ENCODE results near the gene LUZP2. TPM values are rescaled to one million over a fixed set of nuclear protein-coding genes. Genes with fewer than 3 reads are reported as not detected.

LUZP2 gene
- total and polyA plus RNA-seq, 2 of the 8 experiments (the other 6 are each of a cell fraction or from before 2014, with no cell fraction given), result 0.79 to 1.5 TPM

DNA sequence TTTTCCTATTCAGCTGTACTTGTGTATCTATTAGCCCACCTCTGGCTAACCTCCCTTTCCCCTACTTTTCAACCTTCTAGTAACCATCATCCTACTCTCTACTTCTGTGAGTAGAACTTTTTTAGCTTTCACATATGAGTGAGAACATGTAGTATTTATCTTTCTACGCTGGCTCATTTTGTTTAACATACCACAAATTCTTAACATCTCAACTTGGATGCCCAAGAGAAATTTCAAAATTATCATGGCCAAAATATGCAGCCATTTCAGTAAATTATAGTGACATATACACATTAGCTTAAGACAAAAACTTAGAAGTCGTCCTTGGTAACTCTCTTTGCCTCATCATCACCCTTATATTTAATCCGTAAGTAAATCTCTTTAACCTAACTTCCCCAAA is 34.7 kb downstream of the LUZP2 start (continued):
- TF ChIP-seq, protein P1, sequence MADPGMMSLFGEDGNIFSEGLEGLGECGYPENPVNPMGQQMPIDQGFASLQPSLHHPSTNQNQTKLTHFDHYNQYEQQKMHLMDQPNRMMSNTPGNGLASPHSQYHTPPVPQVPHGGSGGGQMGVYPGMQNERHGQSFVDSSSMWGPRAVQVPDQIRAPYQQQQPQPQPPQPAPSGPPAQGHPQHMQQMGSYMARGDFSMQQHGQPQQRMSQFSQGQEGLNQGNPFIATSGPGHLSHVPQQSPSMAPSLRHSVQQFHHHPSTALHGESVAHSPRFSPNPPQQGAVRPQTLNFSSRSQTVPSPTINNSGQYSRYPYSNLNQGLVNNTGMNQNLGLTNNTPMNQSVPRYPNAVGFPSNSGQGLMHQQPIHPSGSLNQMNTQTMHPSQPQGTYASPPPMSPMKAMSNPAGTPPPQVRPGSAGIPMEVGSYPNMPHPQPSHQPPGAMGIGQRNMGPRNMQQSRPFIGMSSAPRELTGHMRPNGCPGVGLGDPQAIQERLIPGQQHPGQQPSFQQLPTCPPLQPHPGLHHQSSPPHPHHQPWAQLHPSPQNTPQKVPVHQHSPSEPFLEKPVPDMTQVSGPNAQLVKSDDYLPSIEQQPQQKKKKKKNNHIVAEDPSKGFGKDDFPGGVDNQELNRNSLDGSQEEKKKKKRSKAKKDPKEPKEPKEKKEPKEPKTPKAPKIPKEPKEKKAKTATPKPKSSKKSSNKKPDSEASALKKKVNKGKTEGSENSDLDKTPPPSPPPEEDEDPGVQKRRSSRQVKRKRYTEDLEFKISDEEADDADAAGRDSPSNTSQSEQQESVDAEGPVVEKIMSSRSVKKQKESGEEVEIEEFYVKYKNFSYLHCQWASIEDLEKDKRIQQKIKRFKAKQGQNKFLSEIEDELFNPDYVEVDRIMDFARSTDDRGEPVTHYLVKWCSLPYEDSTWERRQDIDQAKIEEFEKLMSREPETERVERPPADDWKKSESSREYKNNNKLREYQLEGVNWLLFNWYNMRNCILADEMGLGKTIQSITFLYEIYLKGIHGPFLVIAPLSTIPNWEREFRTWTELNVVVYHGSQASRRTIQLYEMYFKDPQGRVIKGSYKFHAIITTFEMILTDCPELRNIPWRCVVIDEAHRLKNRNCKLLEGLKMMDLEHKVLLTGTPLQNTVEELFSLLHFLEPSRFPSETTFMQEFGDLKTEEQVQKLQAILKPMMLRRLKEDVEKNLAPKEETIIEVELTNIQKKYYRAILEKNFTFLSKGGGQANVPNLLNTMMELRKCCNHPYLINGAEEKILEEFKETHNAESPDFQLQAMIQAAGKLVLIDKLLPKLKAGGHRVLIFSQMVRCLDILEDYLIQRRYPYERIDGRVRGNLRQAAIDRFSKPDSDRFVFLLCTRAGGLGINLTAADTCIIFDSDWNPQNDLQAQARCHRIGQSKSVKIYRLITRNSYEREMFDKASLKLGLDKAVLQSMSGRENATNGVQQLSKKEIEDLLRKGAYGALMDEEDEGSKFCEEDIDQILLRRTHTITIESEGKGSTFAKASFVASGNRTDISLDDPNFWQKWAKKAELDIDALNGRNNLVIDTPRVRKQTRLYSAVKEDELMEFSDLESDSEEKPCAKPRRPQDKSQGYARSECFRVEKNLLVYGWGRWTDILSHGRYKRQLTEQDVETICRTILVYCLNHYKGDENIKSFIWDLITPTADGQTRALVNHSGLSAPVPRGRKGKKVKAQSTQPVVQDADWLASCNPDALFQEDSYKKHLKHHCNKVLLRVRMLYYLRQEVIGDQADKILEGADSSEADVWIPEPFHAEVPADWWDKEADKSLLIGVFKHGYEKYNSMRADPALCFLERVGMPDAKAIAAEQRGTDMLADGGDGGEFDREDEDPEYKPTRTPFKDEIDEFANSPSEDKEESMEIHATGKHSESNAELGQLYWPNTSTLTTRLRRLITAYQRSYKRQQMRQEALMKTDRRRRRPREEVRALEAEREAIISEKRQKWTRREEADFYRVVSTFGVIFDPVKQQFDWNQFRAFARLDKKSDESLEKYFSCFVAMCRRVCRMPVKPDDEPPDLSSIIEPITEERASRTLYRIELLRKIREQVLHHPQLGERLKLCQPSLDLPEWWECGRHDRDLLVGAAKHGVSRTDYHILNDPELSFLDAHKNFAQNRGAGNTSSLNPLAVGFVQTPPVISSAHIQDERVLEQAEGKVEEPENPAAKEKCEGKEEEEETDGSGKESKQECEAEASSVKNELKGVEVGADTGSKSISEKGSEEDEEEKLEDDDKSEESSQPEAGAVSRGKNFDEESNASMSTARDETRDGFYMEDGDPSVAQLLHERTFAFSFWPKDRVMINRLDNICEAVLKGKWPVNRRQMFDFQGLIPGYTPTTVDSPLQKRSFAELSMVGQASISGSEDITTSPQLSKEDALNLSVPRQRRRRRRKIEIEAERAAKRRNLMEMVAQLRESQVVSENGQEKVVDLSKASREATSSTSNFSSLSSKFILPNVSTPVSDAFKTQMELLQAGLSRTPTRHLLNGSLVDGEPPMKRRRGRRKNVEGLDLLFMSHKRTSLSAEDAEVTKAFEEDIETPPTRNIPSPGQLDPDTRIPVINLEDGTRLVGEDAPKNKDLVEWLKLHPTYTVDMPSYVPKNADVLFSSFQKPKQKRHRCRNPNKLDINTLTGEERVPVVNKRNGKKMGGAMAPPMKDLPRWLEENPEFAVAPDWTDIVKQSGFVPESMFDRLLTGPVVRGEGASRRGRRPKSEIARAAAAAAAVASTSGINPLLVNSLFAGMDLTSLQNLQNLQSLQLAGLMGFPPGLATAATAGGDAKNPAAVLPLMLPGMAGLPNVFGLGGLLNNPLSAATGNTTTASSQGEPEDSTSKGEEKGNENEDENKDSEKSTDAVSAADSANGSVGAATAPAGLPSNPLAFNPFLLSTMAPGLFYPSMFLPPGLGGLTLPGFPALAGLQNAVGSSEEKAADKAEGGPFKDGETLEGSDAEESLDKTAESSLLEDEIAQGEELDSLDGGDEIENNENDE (IDR thresholded peaks at IDR 0.05; ENCODE audit: insufficient replicate concordance, low read length), result no peak
- no peak for TF ChIP-seq TBP (IDR thresholded peaks at IDR 0.05; ENCODE audit: low read depth, low read length)
- no peak for TF ChIP-seq SIRT6 (IDR thresholded peaks at IDR 0.05; ENCODE audit: low read length)
- TF ChIP-seq SP2 (IDR thresholded peaks at IDR 0.05; ENCODE audit: low read length), result no peak

All from H1 (cell line).